ENCODE measurements around the gene GGTLC1.
"Not testable (repeated sequence)": the region's sequence is repeated elsewhere in the genome, so short reads cannot be mapped to it uniquely, and the experiment has no call there.

Gene GGTLC1

GRCh38 chr20:23994001-23994633 is 5.5 kb upstream of the GGTLC1 start:
- not testable (repeated sequence) for DNase-seq (ENCODE audit: low read depth, low spot score)

DNA sequence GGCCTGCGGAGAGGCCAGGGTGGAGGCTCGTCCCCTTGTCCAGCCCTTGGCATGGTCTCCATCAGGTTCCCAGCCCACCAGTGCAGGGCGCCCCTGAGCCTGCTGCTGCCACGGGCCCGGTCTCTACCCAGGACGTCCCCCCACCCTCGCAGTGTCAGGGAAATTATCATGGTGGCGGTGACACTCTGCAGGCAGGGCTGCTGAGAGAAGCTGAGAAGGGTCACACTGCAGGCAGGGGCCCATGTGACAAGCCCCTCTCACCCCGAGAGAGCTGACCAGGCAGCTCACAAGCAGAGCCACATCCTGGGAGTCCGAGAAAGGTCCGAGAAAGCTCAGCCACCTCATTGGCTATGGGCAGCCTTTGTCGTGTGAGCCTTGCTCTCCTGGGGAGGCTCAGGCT is 4.9 kb upstream of the GGTLC1 start:
- DNase-seq (ENCODE audit: low read depth, low spot score) = not testable (repeated sequence)

DNA sequence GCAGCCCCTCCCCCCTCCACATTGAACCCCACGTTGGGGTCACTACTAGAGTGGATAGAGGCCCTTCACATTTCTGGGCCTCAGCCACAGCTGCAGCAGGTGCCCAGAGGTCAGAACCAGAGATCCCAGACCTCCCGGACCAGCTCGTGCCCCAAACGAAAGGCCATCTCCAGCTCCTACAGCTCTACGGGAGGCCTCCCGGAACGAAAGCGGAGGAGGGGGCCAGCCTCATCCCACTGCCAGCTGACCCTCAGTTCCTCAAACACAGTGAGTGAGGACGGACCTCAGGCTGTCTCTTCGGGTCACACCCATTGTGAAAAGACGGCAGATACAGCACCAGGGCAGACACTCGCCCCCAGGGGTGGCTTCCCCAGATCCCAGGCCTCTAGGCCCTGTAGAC is 1.7 kb upstream of the GGTLC1 start:
- not testable (repeated sequence) for DNase-seq (ENCODE audit: low read depth, low spot score)

DNA sequence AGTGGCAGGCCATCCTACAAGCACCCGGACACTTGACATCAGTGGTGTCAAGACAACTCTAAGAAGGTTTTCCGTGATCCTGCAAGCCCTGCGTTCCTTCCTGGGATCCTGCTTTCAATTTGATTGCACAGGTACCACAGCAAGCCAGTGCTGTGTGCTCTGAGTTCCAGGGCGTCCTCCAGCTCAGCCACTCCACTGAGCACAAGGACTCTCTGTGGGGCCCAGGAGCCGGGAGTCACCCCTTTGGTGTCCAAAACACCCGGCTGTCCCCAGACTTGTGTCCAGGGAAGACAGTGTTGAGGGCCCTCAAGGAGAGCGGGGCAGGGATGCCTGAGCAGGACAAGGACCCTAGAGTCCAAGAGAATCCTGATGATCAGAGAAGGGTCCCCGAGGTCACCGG is 387 bp upstream of the GGTLC1 start:
- DNase-seq (ENCODE audit: low read depth, low spot score) = not testable (repeated sequence)

GRCh38 chr20:23986716-23987115 is 1.9 kb downstream of the GGTLC1 start:
- not testable (repeated sequence) for DNase-seq (ENCODE audit: low read depth, low spot score)

- not testable (repeated sequence) for DNase-seq (ENCODE audit: low read depth, low spot score)
These were observed 2.3 kb downstream of the GGTLC1 start for GRCh38 chr20:23986310-23986709.

DNA sequence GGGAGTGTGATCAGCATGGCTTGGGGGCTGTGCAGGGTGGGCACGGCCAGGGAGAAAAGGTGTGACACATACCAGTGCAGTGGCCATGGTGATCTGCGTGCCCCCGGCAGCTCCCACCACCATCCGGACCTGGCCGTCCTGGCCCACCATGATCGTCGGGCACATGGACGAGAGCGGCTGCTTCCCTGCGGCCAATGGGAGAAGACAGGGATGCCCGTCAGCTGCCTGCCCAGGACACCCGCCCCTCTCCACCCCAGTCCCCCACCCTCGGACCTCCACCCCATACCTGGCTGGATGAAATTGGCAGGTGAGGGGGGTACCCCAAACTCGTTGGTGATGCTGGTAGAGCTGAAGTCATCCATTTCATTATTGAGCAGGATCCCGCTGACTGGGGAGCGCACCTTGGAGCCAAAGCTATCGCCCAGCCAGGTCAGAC is 2.8 kb downstream of the GGTLC1 start:
- DNase-seq (ENCODE audit: low read depth, low spot score) = not testable (repeated sequence)

- DNase-seq (ENCODE audit: low read depth, low spot score) = not testable (repeated sequence)
These were observed 3.4 kb downstream of the GGTLC1 start for GRCh38 chr20:23985066-23985789.

DNA sequence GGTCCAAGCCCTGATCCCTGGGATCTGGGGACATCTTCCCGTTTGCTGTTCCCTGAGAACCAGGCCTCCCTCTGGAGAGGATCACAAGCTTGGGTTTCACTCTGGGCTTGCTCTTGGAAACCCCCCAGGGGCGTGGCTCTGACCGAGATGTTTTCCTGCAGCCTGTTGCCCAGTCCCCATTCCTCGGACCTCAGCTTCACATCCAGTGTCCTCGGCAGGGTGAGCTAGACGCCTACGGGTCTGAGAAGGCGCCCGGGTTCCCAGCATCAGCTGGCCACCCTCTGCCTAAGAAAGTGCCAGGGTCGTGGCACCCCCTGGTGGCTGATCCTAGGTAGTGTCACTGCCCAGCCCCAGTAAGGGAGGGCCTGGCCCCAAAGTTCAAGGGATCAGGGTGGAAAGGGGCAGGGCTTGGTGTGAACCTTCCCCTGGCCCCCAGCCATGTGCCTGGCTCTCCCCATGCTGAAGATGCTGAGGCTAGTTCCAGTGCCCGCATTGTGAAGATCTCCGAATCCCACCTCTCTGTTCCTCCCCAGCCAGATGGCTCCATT is 4.0 kb downstream of the GGTLC1 start:
- not testable (repeated sequence) for DNase-seq (ENCODE audit: low read depth, low spot score)

GRCh38 chr20:23982112-23983018 is 6.2 kb downstream of the GGTLC1 start:
- DNase-seq (ENCODE audit: low read depth, low spot score) = not testable (repeated sequence)

DNA sequence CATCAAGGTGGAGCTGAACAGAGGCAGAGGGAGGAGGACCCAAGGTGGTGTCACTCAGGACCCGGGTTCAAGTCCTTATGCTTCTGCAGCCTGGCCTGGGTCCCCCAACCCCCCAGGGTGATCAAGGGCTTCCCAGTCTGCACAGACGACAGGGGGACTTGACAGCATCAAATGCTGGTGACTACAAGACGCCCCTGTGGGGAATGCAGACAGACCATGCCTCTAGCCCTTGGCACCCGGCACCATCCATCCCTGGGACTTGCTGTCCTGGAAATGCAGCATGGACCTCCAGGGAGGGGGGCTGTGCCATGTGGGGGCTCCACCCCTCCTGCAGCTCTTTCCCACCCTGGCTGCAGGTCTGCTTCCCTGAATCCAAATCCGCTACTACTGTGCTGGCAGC is 7.1 kb downstream of the GGTLC1 start:
- not testable (repeated sequence) for DNase-seq (ENCODE audit: low read depth, low spot score)

GRCh38 chr20:23981014-23981413 is 7.6 kb downstream of the GGTLC1 start:
- not testable (repeated sequence) for DNase-seq (ENCODE audit: low read depth, low spot score)

GRCh38 chr20:23979899-23980811 is 8.4 kb downstream of the GGTLC1 start:
- not testable (repeated sequence) for DNase-seq (ENCODE audit: low read depth, low spot score)

DNA sequence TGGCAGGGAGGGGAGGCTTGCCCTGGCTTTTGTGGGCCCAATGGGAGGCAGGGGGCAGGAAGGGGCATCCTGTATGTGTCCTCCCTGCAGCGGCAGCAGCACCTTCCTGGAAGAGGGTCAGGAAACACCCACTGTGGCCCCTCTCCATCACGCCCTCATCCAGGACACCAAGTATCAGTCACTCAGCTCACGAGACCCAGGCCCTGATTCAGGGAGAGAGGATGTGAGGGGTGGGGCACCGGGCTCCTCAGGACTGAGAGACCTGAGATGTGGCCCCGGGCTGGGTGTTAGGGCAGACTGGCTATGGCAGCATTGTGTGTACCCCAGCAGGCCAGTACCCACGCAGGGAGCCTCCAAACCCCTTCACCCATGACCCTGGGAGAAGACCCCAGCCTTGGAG is 9.2 kb downstream of the GGTLC1 start:
- DNase-seq (ENCODE audit: low read depth, low spot score) = not testable (repeated sequence)

- DNase-seq (ENCODE audit: low read depth, low spot score) = not testable (repeated sequence)
These were observed 10.1 kb downstream of the GGTLC1 start for GRCh38 chr20:23978457-23978856.

DNA sequence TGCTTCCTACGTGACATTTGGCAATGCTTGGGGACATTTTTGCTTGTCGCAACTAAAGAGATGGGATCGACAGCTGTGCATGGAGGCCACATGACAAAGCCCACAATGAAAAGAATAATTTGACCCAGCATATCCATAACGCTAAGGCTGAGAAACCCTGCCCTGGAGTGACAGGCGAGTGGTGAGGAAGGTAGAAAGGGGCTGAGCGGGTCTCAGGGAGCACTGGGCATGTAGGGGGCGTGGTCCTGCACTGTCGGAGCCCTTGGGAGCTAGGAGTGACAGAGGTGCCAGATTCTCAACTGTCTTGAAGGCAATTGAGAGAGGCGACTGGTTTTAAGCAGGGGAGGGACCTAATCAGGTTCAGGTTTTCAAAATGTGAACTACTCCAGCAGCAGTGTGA is 13.6 kb downstream of the GGTLC1 start:
- no peak for DNase-seq (ENCODE audit: low read depth, low spot score)

DNA sequence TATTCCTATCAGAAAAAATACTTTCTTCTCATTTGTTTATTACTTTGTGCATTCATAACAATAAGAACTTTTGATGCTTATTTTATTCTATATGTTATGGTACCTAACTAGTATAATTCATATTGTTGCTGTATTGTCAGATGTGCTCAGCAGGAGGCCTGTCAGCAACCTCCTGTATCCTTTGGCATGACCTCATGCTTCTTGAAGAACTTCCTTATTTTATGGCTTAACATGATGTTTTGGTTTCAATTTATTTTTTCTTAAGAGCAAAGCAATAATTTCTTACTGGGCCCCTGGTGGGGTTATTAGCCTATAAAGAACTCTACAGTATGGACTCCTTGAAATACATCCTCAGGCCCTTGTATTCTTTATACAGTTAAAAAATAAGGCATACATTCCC is 17.3 kb downstream of the GGTLC1 start:
- DNase-seq (ENCODE audit: low read depth, low spot score) = no peak

DNA sequence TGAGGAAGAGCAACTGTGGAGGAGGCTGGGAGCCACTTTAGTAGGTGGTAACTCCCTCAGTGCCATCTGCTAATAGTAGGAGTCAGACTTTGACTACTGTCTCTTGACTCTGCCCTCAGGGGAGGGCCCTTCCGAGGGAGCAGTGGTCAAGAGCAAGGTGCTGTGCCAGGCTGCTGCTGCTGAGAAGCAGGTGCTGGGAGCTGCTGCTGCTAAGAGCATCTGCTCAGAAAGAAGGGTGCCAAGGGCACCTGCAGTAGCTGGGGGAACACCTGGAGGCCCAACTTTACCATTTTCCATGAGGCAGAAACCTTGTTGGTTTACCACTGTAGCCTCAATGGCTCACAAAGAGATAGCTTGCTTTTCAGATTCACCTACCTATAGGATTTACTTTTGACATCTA is 18.5 kb downstream of the GGTLC1 start:
- no peak for DNase-seq (ENCODE audit: low read depth, low spot score)

- DNase-seq (ENCODE audit: low read depth, low spot score) = no peak
These were observed 21.0 kb downstream of the GGTLC1 start for GRCh38 chr20:23967616-23967979.

GRCh38 chr20:23966927-23967615 is 21.5 kb downstream of the GGTLC1 start:
- no peak for DNase-seq (ENCODE audit: low read depth, low spot score)
